Stomach (tissue), 9 donors: ENCODE data around the gene MAG. TPM values are rescaled to one million over a fixed set of nuclear protein-coding genes. Genes with fewer than 3 reads are reported as not detected.

ENCODE experiments used
- DNase-seq, 2 donors: peaks; one replicate each; pipeline versions ENCODE4 v3.0.0 to v3.0.0-alpha.2; 2013 to 2019
- H3K27ac ChIP-seq, 5 donors: fragments of 200-600 bp in 4 of 5; sonication (generic) in 4 of 5; one replicate each; pipeline ENCODE4 v1.5.1; 2013 to 2019; ENCODE audit warnings: mild to moderate bottlenecking in 1 of 5, moderate library complexity in 1 of 5
- H3K27me3 ChIP-seq, 3 donors: fragments of 200-600 bp; sonication (generic); one replicate each; pipeline ENCODE4 v1.5.1; 2017 to 2019; ENCODE audit warnings: mixed run types in 1 of 3
- H3K36me3 ChIP-seq, 4 donors: fragments of 200-600 bp; sonication (generic); 1 replicate in 3 of 4; 2 replicates in 1 of 4; pipeline ENCODE4 v1.5.1; 2016 to 2019
- H3K4me1 ChIP-seq, 4 donors: fragments of 200-600 bp; sonication (generic); one replicate each; pipeline ENCODE4 v1.5.1; 2016 to 2019
- H3K4me3 ChIP-seq, 4 donors: fragments of 200-600 bp; sonication (generic) in 3 of 4; one replicate each; pipeline ENCODE4 v1.5.1; 2016 to 2019; ENCODE audit warnings: mild to moderate bottlenecking in 1 of 4
- H3K9me3 ChIP-seq, 4 donors: fragments of 200-600 bp; sonication (generic); one replicate each; pipeline ENCODE4 v1.5.1; 2016 to 2019
- CTCF ChIP-seq, 7 experiments: fragments of 450-650 bp in 4 of 7; fragments of 200-600 bp in 3 of 7; sonication (generic) in 3 of 7; IDR thresholded peaks; one replicate each; pipeline ENCODE4 v1.5.1; 2016 to 2019; ENCODE audit warnings: antibody characterized with exemption in 7 of 7, control low read depth in 2 of 7, mild to moderate bottlenecking in 1 of 7
- EP300 ChIP-seq: sonication (generic); formaldehyde crosslinking; IDR thresholded peaks from one replicate; pipeline ENCODE4 v1.6.1; 2017; ENCODE audit warnings: antibody characterized with exemption
- POLR2A ChIP-seq, 4 donors: fragments of 450-650 bp; IDR thresholded peaks; one replicate each; pipeline ENCODE4 v1.6.1; 2016; ENCODE audit warnings: antibody characterized with exemption in 4 of 4, control low read depth in 2 of 4, mild to moderate bottlenecking in 1 of 4, moderate library complexity in 1 of 4
- POLR2AphosphoS5 ChIP-seq, 3 donors: sonication (generic); formaldehyde crosslinking; IDR thresholded peaks; one replicate each; pipeline ENCODE4 v1.6.1; 2016; ENCODE audit warnings: antibody characterized with exemption in 3 of 3
- WGBS, 5 donors: extraction: QIAGEN DNeasy Blood & Tissue Kit in 3 of 5; methylation state at CpG; one replicate each; pipeline versions ENCODE4 v1.1.5 to v1.1.7; 2013 to 2018; 5-methylcytosine and 5-hydroxymethylcytosine counted together
- intact Hi-C: fragments of 100-400 bp; cut with DNase I; formaldehyde crosslinking; loops from one replicate; pipeline ENCODE4 v1.15.1; 2023; ENCODE audit warnings: low total_unique reads
- polyA plus RNA-seq, 3 donors: library from polyadenylated mRNA; stranded (reverse); fragments of 200-250 nt; gene quantifications; one replicate each; pipeline ENCODE4 v1.2.3, GENCODE V29; 2013
- total RNA-seq, 5 donors: library from RNA; depleted of rRNA; stranded (reverse); fragments of >200 nt; gene quantifications; one replicate each; pipeline versions ENCODE4 v1.1.0 to v1.2.3, GENCODE V29; 2014 to 2016
- donor health status: healthy with polysubstance abuse.
- donor health status: Bipolar disorder and iron deficiency.
- donor health status: healthy.

The MAG gene
- total and polyA plus RNA-seq, 8 donors = 0.05 to 5.5 (median 0.73) TPM; not detected in 5

DNA sequence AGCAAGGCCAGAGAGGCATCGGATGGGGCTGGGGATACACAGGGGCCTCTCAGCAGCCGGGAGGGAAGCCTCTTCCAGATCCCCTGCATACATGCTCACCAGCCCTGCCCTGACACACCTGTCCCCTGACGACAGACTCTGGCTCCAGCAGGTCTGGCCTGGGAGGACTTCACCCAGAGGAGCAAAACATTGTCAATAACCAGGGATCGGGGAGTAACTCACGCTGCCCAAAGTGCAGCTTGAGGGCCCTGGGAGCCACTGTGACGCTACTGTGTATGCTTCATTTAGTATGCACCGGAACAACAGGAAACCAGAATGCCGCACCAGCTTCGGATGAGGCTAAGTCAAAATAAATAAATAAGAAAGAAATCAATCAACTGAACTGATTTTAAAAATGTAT is 24.6 kb downstream of the MAG start:
- no peak for TF ChIP-seq POLR2AphosphoS5 (IDR thresholded peaks at IDR 0.05)
- no peak for TF ChIP-seq EP300
- TF ChIP-seq CTCF (IDR thresholded peaks at IDR 0.05) = no peak
- TF ChIP-seq POLR2A (IDR thresholded peaks at IDR 0.05) = no peak
- Histone ChIP-seq H3K36me3 (no peaks in the 10 kb centered on the region), H3K4me3 (no peak overlapping the region), H3K4me1 (peaks cover 0 to 19% (median 0%) of the 10 kb centered on the region in 4 donors), H3K27me3 (peaks cover 0 to 17% (median 0%) of the 10 kb centered on the region in 3 donors), H3K9me3 (peaks cover 0 to under 1% (median 0%) of the 10 kb centered on the region in 4 donors), H3K27ac (no peak overlapping the region)
- DNase-seq = no peak
- WGBS, 5 donors = 74 to 86% (median 77%) methylated on average over 8 to 9 of the region's 9 CpGs
- intact Hi-C loops = no loop called here

- Histone ChIP-seq H3K27me3 (peaks cover 0 to 14% (median 0%) of the 10 kb centered on the region in 3 donors), H3K27ac (peak overlapping the region in 1 of 5 donors; percentile 39), H3K9me3 (peaks cover 0 to 9% (median 8%) of the 10 kb centered on the region in 4 donors), H3K4me1 (peaks cover 0 to 19% (median 0%) of the 10 kb centered on the region in 4 donors), H3K4me3 (no peak overlapping the region), H3K36me3 (no peaks in the 10 kb centered on the region)
- no peak for DNase-seq
- no peak for TF ChIP-seq POLR2A (IDR thresholded peaks at IDR 0.05)
- intact Hi-C loops = no loop called here
- 73 to 84% (median 81%) methylated on average over 7 of the region's 7 CpGs for WGBS, 5 donors
These were observed 25.6 kb downstream of the MAG start for GRCh38 chr19:35317464-35318043.

DNA sequence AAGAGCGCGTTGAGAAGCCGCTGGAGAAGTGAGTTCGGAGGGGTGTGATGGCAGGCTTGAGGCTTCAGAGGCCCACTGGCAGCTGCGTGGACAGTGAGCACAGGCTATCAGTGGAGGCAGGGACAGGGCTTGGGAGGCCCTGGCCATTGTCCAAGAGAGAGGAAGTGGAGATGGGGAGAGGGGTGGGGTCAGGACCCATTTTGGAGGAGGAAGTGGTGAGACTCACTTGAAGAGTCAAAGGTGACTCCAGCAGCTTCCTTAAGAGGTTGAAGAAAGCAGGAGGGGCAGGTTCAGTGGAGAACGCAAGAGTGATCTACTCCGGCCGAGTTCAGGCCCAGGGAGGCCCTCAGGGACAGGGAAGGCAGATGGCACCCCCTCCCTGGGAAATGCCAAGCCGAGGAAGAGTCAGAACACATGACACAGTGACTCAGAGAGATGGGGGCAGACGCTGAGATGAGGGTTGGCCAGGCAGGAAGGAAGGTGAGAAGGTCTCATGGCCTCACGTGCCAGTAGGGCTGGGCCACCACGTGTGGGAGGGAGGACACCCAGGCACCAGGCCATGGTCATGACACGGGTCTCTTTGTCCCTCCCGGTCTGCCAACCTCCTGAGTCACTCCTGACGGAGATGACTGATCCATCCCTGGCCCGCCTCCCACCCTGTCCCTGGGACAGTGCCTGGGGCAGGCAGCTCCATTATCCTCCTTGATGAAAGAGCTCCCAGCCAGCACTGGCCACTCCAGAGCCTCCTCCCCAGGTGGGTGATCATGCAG is 26.9 kb downstream of the MAG start:
- Histone ChIP-seq H3K27ac (peak overlapping the region in 2 of 5 donors; percentile 34 to 39), H3K4me1 (peaks cover 0 to 19% (median 0%) of the 10 kb centered on the region in 4 donors), H3K27me3 (peaks cover 0 to 14% (median 0%) of the 10 kb centered on the region in 3 donors), H3K4me3 (no peak overlapping the region), H3K9me3 (peaks cover 0 to 10% (median 8%) of the 10 kb centered on the region in 4 donors), H3K36me3 (no peaks in the 10 kb centered on the region)
- intact Hi-C loops = no loop called here
- peak; percentile 32 to 39 for DNase-seq
- WGBS, 5 donors = 52 to 67% (median 63%) methylated on average over 12 to 16 of the region's 16 CpGs
- peak in 1 of 3 donors; percentile 33 for TF ChIP-seq POLR2AphosphoS5 (IDR thresholded peaks at IDR 0.05)
- no peak for TF ChIP-seq EP300

- peak overlapping the region in 1 of 5 donors; percentile 46 for H3K27ac ChIP-seq
- intact Hi-C loops = no loop called here
- no peak for TF ChIP-seq POLR2A (IDR thresholded peaks at IDR 0.05)
- no peak for TF ChIP-seq EP300
- TF ChIP-seq CTCF (IDR thresholded peaks at IDR 0.05) = no peak
- TF ChIP-seq POLR2AphosphoS5 (IDR thresholded peaks at IDR 0.05) = no peak
- peaks cover 0 to 10% (median 8%) of the 10 kb centered on the region in 4 donors for H3K9me3 ChIP-seq
- peaks cover 0 to 19% (median 0%) of the 10 kb centered on the region in 4 donors for H3K4me1 ChIP-seq
- H3K27me3 ChIP-seq = peaks cover 0 to 9% (median 0%) of the 10 kb centered on the region in 3 donors
- no peak for DNase-seq
- 61 to 75% (median 70%) methylated on average over 12 of the region's 12 CpGs for WGBS, 5 donors
- no peak overlapping the region for H3K4me3 ChIP-seq
- H3K36me3 ChIP-seq = no peaks in the 10 kb centered on the region
These were observed 28.2 kb downstream of the MAG start for GRCh38 chr19:35320065-35320713.

DNA sequence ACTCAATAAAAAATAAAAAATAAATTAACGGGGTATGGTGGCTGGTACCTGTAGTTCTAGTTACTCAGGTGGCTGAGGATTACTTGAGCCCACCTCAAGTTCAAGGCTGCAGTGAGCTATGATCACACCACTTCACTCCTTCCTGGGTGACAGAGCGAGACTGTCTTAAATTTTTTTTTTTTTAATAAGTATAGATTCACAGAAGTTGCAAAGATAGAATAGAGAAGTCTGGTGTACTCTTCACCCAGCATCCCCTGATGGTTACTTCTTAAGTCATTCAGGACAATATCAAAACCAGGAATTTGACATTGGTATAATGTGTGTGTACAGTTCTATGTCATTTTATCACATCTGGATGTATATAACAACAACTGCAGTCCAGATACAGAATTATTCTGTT is 29.3 kb downstream of the MAG start:
- intact Hi-C loops = no loop called here
- DNase-seq = no peak
- Histone ChIP-seq H3K4me3 (no peak overlapping the region), H3K27ac (no peak overlapping the region), H3K36me3 (no peaks in the 10 kb centered on the region), H3K27me3 (peaks cover 0 to 5% (median 0%) of the 10 kb centered on the region in 3 donors), H3K4me1 (peaks cover 0 to 19% (median 0%) of the 10 kb centered on the region in 4 donors), H3K9me3 (peaks cover 0 to 10% (median 8%) of the 10 kb centered on the region in 4 donors)
- no peak for TF ChIP-seq POLR2A (IDR thresholded peaks at IDR 0.05)
- no peak for TF ChIP-seq CTCF (IDR thresholded peaks at IDR 0.05)
- no peak for TF ChIP-seq EP300
- no peak for TF ChIP-seq POLR2AphosphoS5 (IDR thresholded peaks at IDR 0.05)
- WGBS, 5 donors = 90 to 98% (median 92%) methylated on average over 2 of the region's 2 CpGs
